ENCODE measurements around the gene SNAI3.

GRCh38 chr16:88691924-88692560 lies 5.7 kb upstream of the SNAI3 start:
- TF ChIP-seq, protein P1, sequence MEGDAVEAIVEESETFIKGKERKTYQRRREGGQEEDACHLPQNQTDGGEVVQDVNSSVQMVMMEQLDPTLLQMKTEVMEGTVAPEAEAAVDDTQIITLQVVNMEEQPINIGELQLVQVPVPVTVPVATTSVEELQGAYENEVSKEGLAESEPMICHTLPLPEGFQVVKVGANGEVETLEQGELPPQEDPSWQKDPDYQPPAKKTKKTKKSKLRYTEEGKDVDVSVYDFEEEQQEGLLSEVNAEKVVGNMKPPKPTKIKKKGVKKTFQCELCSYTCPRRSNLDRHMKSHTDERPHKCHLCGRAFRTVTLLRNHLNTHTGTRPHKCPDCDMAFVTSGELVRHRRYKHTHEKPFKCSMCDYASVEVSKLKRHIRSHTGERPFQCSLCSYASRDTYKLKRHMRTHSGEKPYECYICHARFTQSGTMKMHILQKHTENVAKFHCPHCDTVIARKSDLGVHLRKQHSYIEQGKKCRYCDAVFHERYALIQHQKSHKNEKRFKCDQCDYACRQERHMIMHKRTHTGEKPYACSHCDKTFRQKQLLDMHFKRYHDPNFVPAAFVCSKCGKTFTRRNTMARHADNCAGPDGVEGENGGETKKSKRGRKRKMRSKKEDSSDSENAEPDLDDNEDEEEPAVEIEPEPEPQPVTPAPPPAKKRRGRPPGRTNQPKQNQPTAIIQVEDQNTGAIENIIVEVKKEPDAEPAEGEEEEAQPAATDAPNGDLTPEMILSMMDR (IDR thresholded peaks at IDR 0.05; ENCODE audit: low read depth, low read length, poor library complexity, severe bottlenecking): no peak
- no peak for TF ChIP-seq EZH2phosphoT487 (IDR thresholded peaks at IDR 0.05; ENCODE audit: borderline replicate concordance, low read length)

Data from DOHH2 (cell line).